ENCODE results near the gene CEACAM16.

CEACAM16 gene

DNA sequence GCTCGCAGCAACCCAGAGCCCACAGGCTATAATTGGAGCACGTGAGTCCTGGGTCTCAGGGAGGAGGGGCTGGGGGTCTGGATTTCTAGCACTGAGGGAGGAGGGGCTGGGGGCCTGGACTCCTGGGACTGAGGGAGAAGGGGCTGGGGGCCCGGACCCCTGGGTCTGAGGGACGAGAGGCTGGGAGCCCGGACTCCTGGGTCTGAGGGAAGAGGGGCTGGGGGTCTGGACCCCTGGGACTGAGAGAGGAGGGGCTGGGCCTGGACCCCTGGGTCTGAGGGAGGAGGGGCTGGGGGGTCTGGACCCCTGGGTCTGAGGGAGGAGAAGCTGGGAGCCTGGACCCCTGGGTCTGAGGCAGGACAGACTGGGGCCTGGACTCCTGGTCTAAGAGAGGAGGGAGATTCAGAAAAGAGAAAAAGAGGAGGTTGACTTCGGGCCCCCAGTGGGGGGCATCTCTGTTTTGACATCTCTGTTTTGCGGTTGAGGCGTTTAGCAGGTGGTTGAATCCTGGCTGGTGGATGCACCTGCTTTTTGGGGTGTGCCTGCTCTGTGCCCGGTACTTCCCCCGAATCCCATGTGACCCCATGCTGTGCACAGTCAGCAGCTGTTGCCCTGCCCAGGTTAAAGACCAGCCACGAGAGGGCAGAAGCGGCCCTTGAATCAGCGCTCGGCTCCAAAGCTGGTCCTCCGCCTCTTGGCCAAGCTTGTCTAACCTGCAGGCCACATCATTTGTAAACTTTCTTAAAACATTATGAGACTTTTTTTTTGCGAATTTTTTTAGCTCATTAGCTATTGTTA, 44.8 kb upstream of the CEACAM16 start:
- no peaks in the 10 kb centered on the region for H3K79me2 ChIP-seq (ENCODE audit: control insufficient read depth, low read length)
- H3K36me3 ChIP-seq (ENCODE audit: control insufficient read depth, low read length): no peaks in the 10 kb centered on the region
- TF ChIP-seq EZH2phosphoT487 (IDR thresholded peaks at IDR 0.05; ENCODE audit: borderline replicate concordance, low read length) (no peak), CTCF (IDR thresholded peaks at IDR 0.05; ENCODE audit: low read depth, low read length, poor library complexity, severe bottlenecking) (peak; percentile 85)
- peaks cover 2% of the 10 kb centered on the region; the same call in 1 of the 2 replicates for H3K4me1 ChIP-seq (ENCODE audit: control insufficient read depth, low read length)
- H4K20me1 ChIP-seq (ENCODE audit: control insufficient read depth, insufficient read depth, low read depth, low read length): no peaks in the 10 kb centered on the region
- H3K4me3 ChIP-seq (ENCODE audit: low read length): no peak overlapping the region
- H3K4me2 ChIP-seq (ENCODE audit: low read length): no peak overlapping the region
- no peaks in the 10 kb centered on the region for H3K27me3 ChIP-seq (ENCODE audit: control insufficient read depth, low read length)
- no peak overlapping the region for H3K27ac ChIP-seq (ENCODE audit: low read depth, low read length)
- no peaks in the 10 kb centered on the region for H3F3A ChIP-seq (ENCODE audit: control insufficient read depth, insufficient read depth)
- H3K9me3 ChIP-seq (ENCODE audit: control insufficient read depth, insufficient read depth, low read length): no peaks in the 10 kb centered on the region
- no peaks in the 10 kb centered on the region for H3K9me2 ChIP-seq (replicated peaks; ENCODE audit: control insufficient read depth, low read length)

DNA sequence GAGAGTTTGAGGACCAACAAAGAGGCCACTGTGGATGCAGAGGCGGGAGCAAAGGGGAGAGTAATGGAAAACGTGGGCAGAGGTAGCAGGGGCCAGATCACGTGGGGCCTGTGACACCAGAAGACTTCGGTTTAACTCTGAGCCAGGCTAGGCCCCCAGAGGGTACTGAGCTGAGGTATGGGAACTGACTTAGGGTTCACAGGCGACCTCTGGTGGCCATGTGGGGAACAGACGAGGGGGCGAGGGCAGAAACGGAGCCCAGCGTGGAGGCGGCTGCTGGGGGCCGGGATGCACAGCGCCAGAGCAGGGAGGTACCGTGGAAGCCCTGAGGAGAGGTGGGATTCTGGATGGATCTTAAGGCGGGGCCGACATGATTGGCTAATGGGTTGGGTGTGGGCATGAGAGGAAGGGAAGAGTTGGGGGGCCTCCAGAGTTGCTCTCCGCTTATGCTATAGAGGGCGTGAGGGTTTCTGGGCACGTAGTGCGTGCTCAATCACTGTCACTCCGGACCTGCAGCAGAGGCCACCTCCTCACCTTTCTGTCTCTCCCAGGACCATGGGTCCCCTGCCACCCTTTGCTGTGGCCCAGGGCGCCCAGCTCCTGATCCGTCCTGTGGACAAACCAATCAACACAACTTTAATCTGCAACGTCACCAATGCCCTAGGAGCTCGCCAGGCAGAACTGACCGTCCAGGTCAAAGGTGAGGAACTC, 41.6 kb upstream of the CEACAM16 start:
- Histone ChIP-seq H3K9me3 (ENCODE audit: control insufficient read depth, insufficient read depth, low read length) (no peaks in the 10 kb centered on the region), H3K9me2 (replicated peaks; ENCODE audit: control insufficient read depth, low read length) (no peaks in the 10 kb centered on the region), H3K4me3 (ENCODE audit: low read length) (no peak overlapping the region), H4K20me1 (ENCODE audit: control insufficient read depth, insufficient read depth, low read depth, low read length) (no peaks in the 10 kb centered on the region), H3K4me1 (ENCODE audit: control insufficient read depth, low read length) (peaks cover 2% of the 10 kb centered on the region; the same call in 1 of the 2 replicates), H3K27ac (ENCODE audit: low read depth, low read length) (no peak overlapping the region), H3K79me2 (ENCODE audit: control insufficient read depth, low read length) (no peaks in the 10 kb centered on the region), H3F3A (ENCODE audit: control insufficient read depth, insufficient read depth) (no peaks in the 10 kb centered on the region), H3K27me3 (ENCODE audit: control insufficient read depth, low read length) (no peaks in the 10 kb centered on the region), H3K4me2 (ENCODE audit: low read length) (no peak overlapping the region), H3K36me3 (ENCODE audit: control insufficient read depth, low read length) (no peaks in the 10 kb centered on the region)
- TF ChIP-seq EZH2phosphoT487 (IDR thresholded peaks at IDR 0.05; ENCODE audit: borderline replicate concordance, low read length) (no peak), CTCF (IDR thresholded peaks at IDR 0.05; ENCODE audit: low read depth, low read length, poor library complexity, severe bottlenecking) (peak; percentile 96)

GRCh38 chr19:44658069-44658733, 40.8 kb upstream of the CEACAM16 start:
- Histone ChIP-seq H3K9me3 (ENCODE audit: control insufficient read depth, insufficient read depth, low read length) (no peaks in the 10 kb centered on the region), H3K4me3 (ENCODE audit: low read length) (no peak overlapping the region), H3K79me2 (ENCODE audit: control insufficient read depth, low read length) (no peaks in the 10 kb centered on the region), H3K36me3 (ENCODE audit: control insufficient read depth, low read length) (no peaks in the 10 kb centered on the region), H3F3A (ENCODE audit: control insufficient read depth, insufficient read depth) (no peaks in the 10 kb centered on the region), H3K9me2 (replicated peaks; ENCODE audit: control insufficient read depth, low read length) (no peaks in the 10 kb centered on the region), H3K27me3 (ENCODE audit: control insufficient read depth, low read length) (no peaks in the 10 kb centered on the region), H3K27ac (ENCODE audit: low read depth, low read length) (no peak overlapping the region), H3K4me2 (ENCODE audit: low read length) (no peak overlapping the region), H3K4me1 (ENCODE audit: control insufficient read depth, low read length) (peaks cover 2% of the 10 kb centered on the region; the same call in 1 of the 2 replicates), H4K20me1 (ENCODE audit: control insufficient read depth, insufficient read depth, low read depth, low read length) (no peaks in the 10 kb centered on the region)
- TF ChIP-seq CTCF (IDR thresholded peaks at IDR 0.05; ENCODE audit: low read depth, low read length, poor library complexity, severe bottlenecking) (no peak), EZH2phosphoT487 (IDR thresholded peaks at IDR 0.05; ENCODE audit: borderline replicate concordance, low read length) (no peak)
